Globus pallidus (tissue), 1 donor: ENCODE results near the gene RAP2A.

Experiments
- DNase-seq: peaks from one replicate; pipeline ENCODE4 v3.0.0-alpha.2; 2015; ENCODE audit warnings: low spot score

Gene RAP2A

GRCh38 chr13:97448503-97449251, 14.7 kb downstream of the RAP2A start:
- no peak for DNase-seq

GRCh38 chr13:97454699-97455098, 20.7 kb downstream of the RAP2A start:
- DNase-seq, result no peak

GRCh38 chr13:97456047-97456446, 22.1 kb downstream of the RAP2A start:
- no peak for DNase-seq

- DNase-seq, result no peak
Measured at GRCh38 chr13:97459215-97459777, 25.3 kb downstream of the RAP2A start.

- DNase-seq, result no peak
Measured at GRCh38 chr13:97460004-97460775, 26.2 kb downstream of the RAP2A start.

GRCh38 chr13:97460853-97461252, 26.9 kb downstream of the RAP2A start:
- DNase-seq, result no peak

- no peak for DNase-seq
Measured at GRCh38 chr13:97464561-97464960, 30.6 kb downstream of the RAP2A start.

GRCh38 chr13:97466722-97467121, 32.8 kb downstream of the RAP2A start:
- DNase-seq, result no peak

- DNase-seq, result peak; percentile 73
Measured at GRCh38 chr13:97468331-97468730, 34.4 kb downstream of the RAP2A start.

GRCh38 chr13:97471711-97472110, 37.7 kb downstream of the RAP2A start:
- DNase-seq, result no peak

GRCh38 chr13:97474349-97474980, 40.5 kb downstream of the RAP2A start:
- DNase-seq, result no peak

GRCh38 chr13:97475011-97475410, 41.0 kb downstream of the RAP2A start:
- no peak for DNase-seq

GRCh38 chr13:97477844-97478243, 43.9 kb downstream of the RAP2A start:
- no peak for DNase-seq

- DNase-seq, result no peak
Measured at GRCh38 chr13:97478247-97478646, 44.3 kb downstream of the RAP2A start.

- no peak for DNase-seq
Measured at GRCh38 chr13:97483465-97483864, 49.5 kb downstream of the RAP2A start.

GRCh38 chr13:97484301-97484700, 50.3 kb downstream of the RAP2A start:
- DNase-seq, result no peak

GRCh38 chr13:97485320-97485719, 51.4 kb downstream of the RAP2A start:
- no peak for DNase-seq

GRCh38 chr13:97490702-97491307, 56.8 kb downstream of the RAP2A start:
- no peak for DNase-seq

- no peak for DNase-seq
Measured at GRCh38 chr13:97491452-97491851, 57.5 kb downstream of the RAP2A start.

GRCh38 chr13:97492257-97492656, 58.3 kb downstream of the RAP2A start:
- DNase-seq, result no peak

- no peak for DNase-seq
Measured at GRCh38 chr13:97492684-97493371, 58.9 kb downstream of the RAP2A start.

GRCh38 chr13:97493456-97493855, 59.5 kb downstream of the RAP2A start:
- DNase-seq, result no peak
